DMS153 (cell line): ENCODE measurements around the gene ZMYND11.

Experiments used
- DNase-seq: peaks from one replicate; lab custom pipeline; 2025; lab: John Stamatoyannopoulos, UW

Gene ZMYND11

GRCh38 chr10:135132-135600, at the start of gene ZMYND11:
ZMYND11 (plus strand) TSS chr10:135455; CDS start chr10:180013, 44,558 bp downstream.
- no peak for DNase-seq

GRCh38 chr10:86031-86430, 49.2 kb upstream of the ZMYND11 start:
- DNase-seq = no peak

- no peak for DNase-seq
Observed at GRCh38 chr10:87177-88080, 47.8 kb upstream of the ZMYND11 start.

GRCh38 chr10:88253-88652, 47.0 kb upstream of the ZMYND11 start:
- DNase-seq = no peak

GRCh38 chr10:89248-89647, 46.0 kb upstream of the ZMYND11 start:
- DNase-seq = no peak

- no peak for DNase-seq
Observed at GRCh38 chr10:90161-90560, 45.1 kb upstream of the ZMYND11 start.

GRCh38 chr10:91313-91712, 43.9 kb upstream of the ZMYND11 start:
- DNase-seq = no peak

GRCh38 chr10:92153-92552, 43.1 kb upstream of the ZMYND11 start:
- no peak for DNase-seq

GRCh38 chr10:92846-93245, 42.4 kb upstream of the ZMYND11 start:
- DNase-seq = no peak

GRCh38 chr10:94613-95012, 40.6 kb upstream of the ZMYND11 start:
- no peak for DNase-seq

GRCh38 chr10:95356-96115, 39.7 kb upstream of the ZMYND11 start:
- no peak for DNase-seq

GRCh38 chr10:96466-96865, 38.8 kb upstream of the ZMYND11 start:
- DNase-seq = no peak

GRCh38 chr10:104416-104815, 30.8 kb upstream of the ZMYND11 start:
- no peak for DNase-seq

GRCh38 chr10:104862-105565, 30.2 kb upstream of the ZMYND11 start:
- no peak for DNase-seq

GRCh38 chr10:105806-106205, 29.4 kb upstream of the ZMYND11 start:
- DNase-seq = no peak

GRCh38 chr10:106740-107139, 28.5 kb upstream of the ZMYND11 start:
- DNase-seq = no peak

- no peak for DNase-seq
Observed at GRCh38 chr10:112246-112645, 23.0 kb upstream of the ZMYND11 start.

GRCh38 chr10:124874-125273, 10.4 kb upstream of the ZMYND11 start:
- DNase-seq = no peak

GRCh38 chr10:127612-128432, 7.4 kb upstream of the ZMYND11 start:
- DNase-seq = no peak

- no peak for DNase-seq
Observed at GRCh38 chr10:129810-130209, 5.4 kb upstream of the ZMYND11 start.
